ENCODE data around the gene MAT2B. TPM values are rescaled to one million over a fixed set of nuclear protein-coding genes. Genes with fewer than 3 reads are reported as not detected.

MAT2B gene
- total and polyA plus RNA-seq, 9 of the 15 experiments (the other 6 are each of a cell fraction or from before 2014, with no cell fraction given): 32.0 to 57.7 (median 43.6) TPM

DNA sequence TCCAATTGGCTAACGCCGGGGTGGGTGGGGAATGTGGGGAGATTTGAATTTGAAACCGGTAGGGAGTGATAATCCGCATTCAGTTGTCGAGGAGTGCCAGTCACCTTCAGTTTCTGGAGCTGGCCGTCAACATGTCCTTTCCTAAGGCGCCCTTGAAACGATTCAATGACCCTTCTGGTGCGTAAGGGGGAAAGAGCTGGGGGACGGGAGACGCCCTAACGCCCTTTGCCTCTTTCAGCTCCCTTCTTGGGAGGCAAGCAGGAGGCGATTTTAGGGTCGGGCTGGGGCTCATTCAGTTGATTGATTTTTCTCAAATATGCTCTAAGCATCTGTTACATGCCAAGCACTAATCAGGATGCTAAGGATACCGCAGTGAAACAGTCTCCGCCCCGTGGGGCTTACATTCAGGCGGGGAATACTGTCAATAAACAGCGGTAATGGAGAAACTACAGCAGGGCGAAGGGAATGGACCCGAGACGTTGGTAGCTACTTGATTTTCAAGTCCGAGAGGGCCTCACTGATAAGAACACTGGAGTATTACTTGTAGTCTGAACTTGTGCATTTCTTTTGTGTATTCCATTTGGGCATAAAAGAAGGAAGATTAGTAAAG is 44.8 kb upstream of the MAT2B start, which contains the start of gene HMMR (continued):
- peak; percentile 58; the same call in 1 of the 2 replicates for TF ChIP-seq ZBTB7A (IDR thresholded peaks at IDR 0.05; ENCODE audit: borderline replicate concordance, control insufficient read depth, low read depth, low read length)
- TF ChIP-seq ZNF24 (IDR thresholded peaks at IDR 0.05): no peak
- TF ChIP-seq, protein P1, sequence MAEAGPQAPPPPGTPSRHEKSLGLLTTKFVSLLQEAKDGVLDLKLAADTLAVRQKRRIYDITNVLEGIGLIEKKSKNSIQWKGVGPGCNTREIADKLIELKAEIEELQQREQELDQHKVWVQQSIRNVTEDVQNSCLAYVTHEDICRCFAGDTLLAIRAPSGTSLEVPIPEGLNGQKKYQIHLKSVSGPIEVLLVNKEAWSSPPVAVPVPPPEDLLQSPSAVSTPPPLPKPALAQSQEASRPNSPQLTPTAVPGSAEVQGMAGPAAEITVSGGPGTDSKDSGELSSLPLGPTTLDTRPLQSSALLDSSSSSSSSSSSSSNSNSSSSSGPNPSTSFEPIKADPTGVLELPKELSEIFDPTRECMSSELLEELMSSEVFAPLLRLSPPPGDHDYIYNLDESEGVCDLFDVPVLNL (CRISPR knock-in tag; IDR thresholded peaks at IDR 0.05; ENCODE audit: low read depth): peak; percentile 75; the same call in 1 of the 2 replicates
- peak; percentile 23 for TF ChIP-seq HCFC1 (IDR thresholded peaks at IDR 0.05; ENCODE audit: low read depth, low read length)
- no peak for TF ChIP-seq PTTG1 (tag; IDR thresholded peaks at IDR 0.05; ENCODE audit: low read depth)
- 0 out of 2 replicates have a peak, but pooled peaks have one; percentile 22 for TF ChIP-seq GABPB1 (CRISPR knock-in tag; IDR thresholded peaks at IDR 0.05)
- TF ChIP-seq NFE2L1 (tag; IDR thresholded peaks at IDR 0.05; ENCODE audit: borderline replicate concordance, low read depth): no peak
- peak in 2 of 3 experiments; percentile 17 to 34 for TF ChIP-seq YY1 (IDR thresholded peaks at IDR 0.05; ENCODE audit: borderline replicate concordance in 1 of 3, control insufficient read depth in 1 of 3, extremely low read depth in 1 of 3, insufficient read depth in 3 of 3, insufficient read length in 1 of 3, insufficient replicate concordance in 2 of 3, low read depth in 1 of 3, low read length in 2 of 3)
- TF ChIP-seq MXI1 (IDR thresholded peaks at IDR 0.05; ENCODE audit: low read depth, low read length): 0 out of 2 replicates have a peak, but pooled peaks have one; percentile 34
- peak; percentile 97 for TF ChIP-seq ZC3H4 (CRISPR knock-in tag; IDR thresholded peaks at IDR 0.05; ENCODE audit: borderline replicate concordance)
- no peak for TF ChIP-seq SMARCC2 (IDR thresholded peaks at IDR 0.05; ENCODE audit: low read depth)
- peak; percentile 75 for TF ChIP-seq POLR2A (conservative IDR thresholded peaks at IDR 0.05)
- no peak for TF ChIP-seq THRAP3 (IDR thresholded peaks at IDR 0.05; ENCODE audit: borderline replicate concordance)
- TF ChIP-seq SAP30 (IDR thresholded peaks at IDR 0.05; ENCODE audit: borderline replicate concordance, insufficient read depth, low read depth, low read length, poor library complexity, severe bottlenecking): peak; percentile 94
- TF ChIP-seq HDAC2 (IDR thresholded peaks at IDR 0.05): peak; percentile 31; the same call in 1 of the 2 replicates
- no peak for TF ChIP-seq BMI1 (IDR thresholded peaks at IDR 0.05; ENCODE audit: low read length)
- TF ChIP-seq LCOR (CRISPR knock-in tag; IDR thresholded peaks at IDR 0.05): peak; percentile 76
- TF ChIP-seq PHF8 (IDR thresholded peaks at IDR 0.05; ENCODE audit: borderline replicate concordance, low read length): no peak; the same call in 1 of the 2 replicates
- TF ChIP-seq PHF21A (IDR thresholded peaks at IDR 0.05; ENCODE audit: borderline replicate concordance, low read depth): 0 out of 2 replicates have a peak, but pooled peaks have one; percentile 10
- 0 out of 2 replicates have a peak, but pooled peaks have one; percentile 4 for TF ChIP-seq JUND (IDR thresholded peaks at IDR 0.05; ENCODE audit: borderline replicate concordance, low read depth, low read length)
- no peak for TF ChIP-seq JUND (tag; IDR thresholded peaks at IDR 0.05; ENCODE audit: borderline replicate concordance, low read depth, low read length)

All from K562 (cell line).